ENCODE measurements around the gene XIST.
"Not testable (repeated sequence)": the region's sequence is repeated elsewhere in the genome, so short reads cannot be mapped to it uniquely, and the experiment has no call there.

Gene XIST

GRCh38 chrX:73832319-73832718, 20.2 kb downstream of the XIST start:
- no peak for DNase-seq (ENCODE audit: low spot score in 2 of 2)
- in situ Hi-C loops (cut with MboI; ENCODE audit: low sequenced_read_pairs), result no loop called here
- Histone ChIP-seq H3K9me3 (no peaks in the 10 kb centered on the region), H3K4me1 (no peaks in the 10 kb centered on the region), H3K36me3 (replicated peaks) (no peaks in the 10 kb centered on the region), H3K27me3 (ENCODE audit: low read depth) (peaks cover 12% of the 10 kb centered on the region), H3K4me3 (no peak overlapping the region)

GRCh38 chrX:73831500-73831899, 21.0 kb downstream of the XIST start:
- H3K36me3 ChIP-seq (replicated peaks), result no peaks in the 10 kb centered on the region
- H3K9me3 ChIP-seq, result no peaks in the 10 kb centered on the region
- in situ Hi-C loops (cut with MboI; ENCODE audit: low sequenced_read_pairs), result no loop called here
- no peak for DNase-seq (ENCODE audit: low spot score in 2 of 2)
- H3K4me3 ChIP-seq, result no peak overlapping the region
- no peaks in the 10 kb centered on the region for H3K4me1 ChIP-seq
- H3K27me3 ChIP-seq (ENCODE audit: low read depth), result peaks cover 12% of the 10 kb centered on the region

GRCh38 chrX:73830489-73831414, 21.8 kb downstream of the XIST start:
- Histone ChIP-seq H3K27me3 (ENCODE audit: low read depth) (peaks cover 9% of the 10 kb centered on the region), H3K4me1 (no peaks in the 10 kb centered on the region), H3K9me3 (no peaks in the 10 kb centered on the region), H3K4me3 (no peak overlapping the region), H3K36me3 (replicated peaks) (no peaks in the 10 kb centered on the region)
- in situ Hi-C loops (cut with MboI; ENCODE audit: low sequenced_read_pairs), result no loop called here
- DNase-seq (ENCODE audit: low spot score in 2 of 2), result no peak

- no peaks in the 10 kb centered on the region for H3K9me3 ChIP-seq
- no peaks in the 10 kb centered on the region for H3K4me1 ChIP-seq
- H3K27me3 ChIP-seq (ENCODE audit: low read depth), result peaks cover 9% of the 10 kb centered on the region; the same call in 1 of the 2 replicates
- DNase-seq (ENCODE audit: low spot score in 2 of 2), result no peak
- H3K4me3 ChIP-seq, result no peak overlapping the region
- H3K36me3 ChIP-seq (replicated peaks), result no peaks in the 10 kb centered on the region
- in situ Hi-C loops (cut with MboI; ENCODE audit: low sequenced_read_pairs), result no loop called here
Measured at GRCh38 chrX:73829890-73830466, 22.5 kb downstream of the XIST start.

GRCh38 chrX:73828080-73828720, 24.3 kb downstream of the XIST start:
- no peak for DNase-seq (ENCODE audit: low spot score in 2 of 2)
- peaks cover 3% of the 10 kb centered on the region; the same call in 1 of the 2 replicates for H3K27me3 ChIP-seq (ENCODE audit: low read depth)
- no peak overlapping the region for H3K4me3 ChIP-seq
- no peaks in the 10 kb centered on the region for H3K9me3 ChIP-seq
- no peaks in the 10 kb centered on the region for H3K36me3 ChIP-seq (replicated peaks)
- in situ Hi-C loops (cut with MboI; ENCODE audit: low sequenced_read_pairs), result no loop called here
- no peaks in the 10 kb centered on the region for H3K4me1 ChIP-seq

- Histone ChIP-seq H3K36me3 (replicated peaks) (no peaks in the 10 kb centered on the region), H3K9me3 (no peaks in the 10 kb centered on the region), H3K4me3 (no peak overlapping the region), H3K4me1 (no peaks in the 10 kb centered on the region), H3K27me3 (ENCODE audit: low read depth) (peaks cover 6% of the 10 kb centered on the region)
- no peak for DNase-seq (ENCODE audit: low spot score in 2 of 2)
- in situ Hi-C loops (cut with MboI; ENCODE audit: low sequenced_read_pairs), result no loop called here
Measured at GRCh38 chrX:73827406-73827805, 25.1 kb downstream of the XIST start.

GRCh38 chrX:73826996-73827395, 25.5 kb downstream of the XIST start:
- DNase-seq (ENCODE audit: low spot score in 2 of 2), result no peak
- H3K9me3 ChIP-seq, result no peaks in the 10 kb centered on the region
- no peak overlapping the region for H3K4me3 ChIP-seq
- in situ Hi-C loops (cut with MboI; ENCODE audit: low sequenced_read_pairs), result no loop called here
- no peaks in the 10 kb centered on the region for H3K36me3 ChIP-seq (replicated peaks)
- H3K4me1 ChIP-seq, result no peaks in the 10 kb centered on the region
- peaks cover 6% of the 10 kb centered on the region for H3K27me3 ChIP-seq (ENCODE audit: low read depth)

- Histone ChIP-seq H3K27me3 (ENCODE audit: low read depth) (peaks cover 4% of the 10 kb centered on the region), H3K9me3 (no peaks in the 10 kb centered on the region), H3K36me3 (replicated peaks) (no peaks in the 10 kb centered on the region), H3K4me1 (no peaks in the 10 kb centered on the region), H3K4me3 (no peak overlapping the region)
- in situ Hi-C loops (cut with MboI; ENCODE audit: low sequenced_read_pairs), result no loop called here
- DNase-seq (ENCODE audit: low spot score in 2 of 2), result no peak
Measured at GRCh38 chrX:73825569-73825968, 26.9 kb downstream of the XIST start.

- no peaks in the 10 kb centered on the region for H3K36me3 ChIP-seq (replicated peaks)
Measured at GRCh38 chrX:73823473-73824004, 29.0 kb downstream of the XIST start.

GRCh38 chrX:73822775-73823174, 29.7 kb downstream of the XIST start:
- Histone ChIP-seq H3K9me3 (no peaks in the 10 kb centered on the region), H3K4me1 (no peaks in the 10 kb centered on the region), H3K36me3 (replicated peaks) (no peaks in the 10 kb centered on the region), H3K4me3 (no peak overlapping the region), H3K27me3 (ENCODE audit: low read depth) (peaks cover 4% of the 10 kb centered on the region; the same call in 1 of the 2 replicates)
- no peak for DNase-seq (ENCODE audit: low spot score in 2 of 2)
- in situ Hi-C loops (cut with MboI; ENCODE audit: low sequenced_read_pairs), result no loop called here

More at GRCh38 chrX:73823473-73824004, 29.0 kb downstream of the XIST start:
- in situ Hi-C loops (cut with MboI; ENCODE audit: low sequenced_read_pairs), result no loop called here
- H3K27me3 ChIP-seq (ENCODE audit: low read depth), result peaks cover 4% of the 10 kb centered on the region; the same call in 1 of the 2 replicates
- no peaks in the 10 kb centered on the region for H3K4me1 ChIP-seq
- no peak for DNase-seq (ENCODE audit: low spot score in 2 of 2)
- no peaks in the 10 kb centered on the region for H3K9me3 ChIP-seq
- no peak overlapping the region for H3K4me3 ChIP-seq

GRCh38 chrX:73821921-73822559, 30.5 kb downstream of the XIST start:
- H3K4me3 ChIP-seq, result no peak overlapping the region
- H3K27me3 ChIP-seq (ENCODE audit: low read depth), result peaks cover 4% of the 10 kb centered on the region; the same call in 1 of the 2 replicates
- DNase-seq (ENCODE audit: low spot score in 2 of 2), result no peak
- in situ Hi-C loops (cut with MboI; ENCODE audit: low sequenced_read_pairs), result no loop called here
- no peaks in the 10 kb centered on the region for H3K36me3 ChIP-seq (replicated peaks)
- H3K4me1 ChIP-seq, result no peaks in the 10 kb centered on the region
- no peaks in the 10 kb centered on the region for H3K9me3 ChIP-seq

- DNase-seq (ENCODE audit: low spot score in 2 of 2); H3K9me3 ChIP-seq; H3K4me1 ChIP-seq; H3K4me3 ChIP-seq; in situ Hi-C loops (cut with MboI; ENCODE audit: low sequenced_read_pairs); H3K27me3 ChIP-seq (ENCODE audit: low read depth); H3K36me3 ChIP-seq (replicated peaks): not testable (repeated sequence)
Measured at GRCh38 chrX:73819864-73820558, 32.5 kb downstream of the XIST start.

Measured in HAP-1 (cell line).